Kidney epithelial cell (primary cell): ENCODE data around the gene F2RL1. TPM values are rescaled to one million over a fixed set of nuclear protein-coding genes. Genes with fewer than 3 reads are reported as not detected.
"Not testable (repeated sequence)": the region's sequence is repeated elsewhere in the genome, so short reads cannot be mapped to it uniquely, and the experiment has no call there.

Source experiments
- DNase-seq: peaks from one replicate; pipeline ENCODE4 v3.0.0-alpha.2; 2010; ENCODE audit warnings: low read depth
- H3K27me3 ChIP-seq: 2 replicates; pipeline ENCODE4 v1.6.0; 2011; ENCODE audit warnings: low read length; ENCODE audit not compliant: control insufficient read depth, insufficient read depth
- H3K36me3 ChIP-seq: 2 replicates; pipeline ENCODE4 v1.5.1; 2011; ENCODE audit warnings: low read length; ENCODE audit not compliant: control insufficient read depth, insufficient read depth
- H3K4me3 ChIP-seq: 2 replicates; pipeline ENCODE4 v1.5.1; 2011; ENCODE audit warnings: low read depth, mild to moderate bottlenecking, control low read depth, low read length
- CTCF ChIP-seq: IDR thresholded peaks from 2 replicates; pipeline ENCODE4 v1.5.1; 2011; ENCODE audit warnings: mild to moderate bottlenecking, moderate library complexity, low read length, control low read depth, inconsistent platforms; ENCODE audit not compliant: insufficient read depth, poor library complexity, severe bottlenecking
- total RNA-seq: library from RNA; depleted of rRNA; stranded (reverse); fragments of >200 nt; gene quantifications from 2 replicates; pipeline ENCODE4 v1.2.3, GENCODE V29; 2015

Gene F2RL1
- total RNA-seq, 1 donor from 2014 or later = 144 TPM

GRCh38 chr5:76819851-76820525 lies 1.2 kb downstream of the F2RL1 start:
- DNase-seq = no peak
- Histone ChIP-seq H3K4me3 (peak overlapping the region; percentile 88), H3K27me3 (no peaks in the 10 kb centered on the region), H3K36me3 (no peaks in the 10 kb centered on the region)
- no peak for TF ChIP-seq CTCF

GRCh38 chr5:76820526-76820890 lies 1.7 kb downstream of the F2RL1 start:
- Histone ChIP-seq H3K36me3 (no peaks in the 10 kb centered on the region), H3K4me3 (peak overlapping the region; percentile 88), H3K27me3 (no peaks in the 10 kb centered on the region)
- no peak for DNase-seq
- TF ChIP-seq CTCF = no peak

- no peak for TF ChIP-seq CTCF
- Histone ChIP-seq H3K27me3 (no peaks in the 10 kb centered on the region), H3K36me3 (no peaks in the 10 kb centered on the region), H3K4me3 (peak overlapping the region; percentile 88)
- DNase-seq = no peak
Measured at GRCh38 chr5:76821136-76821535, 2.3 kb downstream of the F2RL1 start.

GRCh38 chr5:76822105-76822731 lies 3.4 kb downstream of the F2RL1 start:
- H3K27me3 ChIP-seq, H3K36me3 ChIP-seq, H3K4me3 ChIP-seq, DNase-seq: not testable (repeated sequence)

GRCh38 chr5:76826416-76826815 lies 7.6 kb downstream of the F2RL1 start:
- not testable (repeated sequence) for H3K4me3 ChIP-seq, H3K27me3 ChIP-seq, H3K36me3 ChIP-seq, DNase-seq

- TF ChIP-seq CTCF = no peak
- H3K36me3 ChIP-seq = peaks cover 3% of the 10 kb centered on the region
- DNase-seq = peak; percentile 75
- no peaks in the 10 kb centered on the region for H3K27me3 ChIP-seq
- no peak overlapping the region for H3K4me3 ChIP-seq
Measured at GRCh38 chr5:76831110-76831452, 12.3 kb downstream of the F2RL1 start.

GRCh38 chr5:76836181-76836580 lies 17.4 kb downstream of the F2RL1 start:
- no peak for TF ChIP-seq CTCF
- H3K4me3 ChIP-seq = no peak overlapping the region
- peaks cover 3% of the 10 kb centered on the region for H3K36me3 ChIP-seq
- H3K27me3 ChIP-seq = no peaks in the 10 kb centered on the region
- DNase-seq = no peak
